H1 (cell line): ENCODE data around the gene SMYD3. TPM values are rescaled to one million over a fixed set of nuclear protein-coding genes. Genes with fewer than 3 reads are reported as not detected.

Experiments
- CTCF ChIA-PET: fragments of 300-600 bp; sonication (Branson Sonifier 250); formaldehyde crosslinking; loops from one replicate; lab custom pipeline; 2021; ENCODE audit not compliant: partially characterized antibody; lab: Charles Lee
- POLR2A ChIA-PET: fragments of 300-600 bp; sonication (Branson Sonifier 250); formaldehyde crosslinking; loops from one replicate; lab custom pipeline; 2021; ENCODE audit warnings: inconsistent platforms; ENCODE audit not compliant: partially characterized antibody; lab: Charles Lee
- DNase-seq, 2 experiments: peaks; one replicate each; pipeline versions ENCODE4 v3.0.0 to v3.0.0-alpha.2; 2010 to 2022; ENCODE audit warnings: low spot score in 2 of 2, low read depth in 1 of 2, mixed read lengths in 1 of 2
- FAIRE-seq: peaks from 2 replicates; lab custom pipeline; 2011; peaks lifted over from hg19 to GRCh38; lab: Jason Lieb, UNC
- H2AFZ ChIP-seq: 2 replicates; pipeline ENCODE4 v1.8.1; 2012; ENCODE audit warnings: low read length, inconsistent platforms
- H2AK5ac ChIP-seq: 2 replicates; pipeline ENCODE4 v1.6.1; 2013; ENCODE audit warnings: low read depth, low read length
- H2BK120ac ChIP-seq: replicated peaks from 2 replicates; pipeline ENCODE3; 2013; ENCODE audit warnings: low read depth, low read length, inconsistent platforms
- H2BK12ac ChIP-seq: 2 replicates; pipeline ENCODE4 v1.6.1; 2013; ENCODE audit warnings: low read depth, low read length
- H2BK15ac ChIP-seq: 2 replicates; pipeline ENCODE4 v1.6.1; 2013; ENCODE audit warnings: low read length
- H2BK20ac ChIP-seq: 2 replicates; pipeline ENCODE4 v1.6.1; 2013; ENCODE audit warnings: low read length
- H2BK5ac ChIP-seq: 2 replicates; pipeline ENCODE4 v1.6.1; 2013; ENCODE audit warnings: low read depth, low read length
- H3K14ac ChIP-seq: 2 replicates; pipeline ENCODE4 v1.6.1; 2013; ENCODE audit warnings: inconsistent platforms; ENCODE audit not compliant: insufficient read length
- H3K18ac ChIP-seq: 2 replicates; pipeline ENCODE4 v1.6.1; 2013; ENCODE audit warnings: low read length; ENCODE audit errors: extremely low read depth
- H3K23ac ChIP-seq: 2 replicates; pipeline ENCODE4 v1.6.1; 2013; ENCODE audit warnings: inconsistent platforms; ENCODE audit not compliant: insufficient read length
- H3K23me2 ChIP-seq: 2 replicates; pipeline ENCODE4 v1.6.1; 2013; ENCODE audit warnings: low read depth, low read length
- H3K27ac ChIP-seq: 2 replicates; pipeline ENCODE4 v1.6.1; 2011; ENCODE audit warnings: low read depth, low read length, inconsistent platforms
- H3K27me3 ChIP-seq, 4 experiments: replicated peaks in 1 of 4; 1 replicate in 1 of 4; 2 replicates in 3 of 4; pipeline versions ENCODE4 v1.6.1 to v1.8.1; 2011 to 2013; ENCODE audit warnings: low read length in 3 of 4, mild to moderate bottlenecking in 3 of 4, inconsistent platforms in 2 of 4, mixed read lengths in 2 of 4, moderate library complexity in 1 of 4; ENCODE audit not compliant: control insufficient read depth in 3 of 4, insufficient read depth in 3 of 4; ENCODE audit errors: extremely low read depth in 1 of 4
- H3K36me3 ChIP-seq, 4 experiments: 2 replicates each; pipeline versions ENCODE4 v1.6.1 to v1.8.1; 2011 to 2013; ENCODE audit warnings: mild to moderate bottlenecking in 4 of 4, low read length in 3 of 4, moderate library complexity in 2 of 4, control low read depth in 1 of 4, inconsistent platforms in 1 of 4; ENCODE audit not compliant: insufficient read depth in 4 of 4, control insufficient read depth in 2 of 4
- H3K4ac ChIP-seq: replicated peaks from 2 replicates; pipeline ENCODE3; 2013; ENCODE audit warnings: low read length, low read depth, mixed read lengths, inconsistent platforms; ENCODE audit not compliant: insufficient read length
- H3K4me1 ChIP-seq, 4 experiments: replicated peaks in 1 of 4; 1 replicate in 1 of 4; 2 replicates in 3 of 4; pipeline versions ENCODE4 v1.6.1 to v1.8.1; 2011 to 2013; ENCODE audit warnings: low read length in 3 of 4, inconsistent platforms in 2 of 4, mixed read lengths in 1 of 4; ENCODE audit not compliant: insufficient read depth in 4 of 4, control insufficient read depth in 3 of 4
- H3K4me2 ChIP-seq, 2 experiments: 2 replicates each; pipeline versions ENCODE4 v1.6.1 to v1.8.1; 2011 to 2013; ENCODE audit warnings: low read depth in 2 of 2, low read length in 2 of 2, control low read depth in 1 of 2, inconsistent platforms in 1 of 2, mild to moderate bottlenecking in 1 of 2; ENCODE audit not compliant: insufficient read depth in 1 of 2
- H3K4me3 ChIP-seq, 4 experiments: fragments of 200-600, 300-600 bp in 1 of 4; sonication (generic), shearing (Covaris generic), sonication (Bioruptor Twin) in 1 of 4; 2 replicates each; pipeline versions ENCODE4 v1.5.1 to v1.8.1; 2011 to 2016; ENCODE audit warnings: low read length in 4 of 4, low read depth in 3 of 4, control low read depth in 2 of 4, inconsistent platforms in 2 of 4, mild to moderate bottlenecking in 2 of 4, mixed read lengths in 1 of 4, moderate library complexity in 1 of 4; ENCODE audit not compliant: insufficient read depth in 2 of 4; ENCODE audit errors: extremely low read depth in 1 of 4
- H3K56ac ChIP-seq: replicated peaks from 2 replicates; pipeline ENCODE3; 2013; ENCODE audit warnings: low read depth, mild to moderate bottlenecking, mixed read lengths, low read length, inconsistent platforms; ENCODE audit not compliant: insufficient read length
- H3K79me1 ChIP-seq: 2 replicates; pipeline ENCODE4 v1.6.1; 2013; ENCODE audit warnings: low read depth, low read length, control low read depth
- H3K79me2 ChIP-seq, 2 experiments: 2 replicates each; pipeline versions ENCODE4 v1.6.1 to v1.8.1; 2012 to 2013; ENCODE audit warnings: low read length in 2 of 2, mild to moderate bottlenecking in 2 of 2, inconsistent platforms in 1 of 2; ENCODE audit not compliant: insufficient read depth in 2 of 2, control insufficient read depth in 1 of 2
- H3K9ac ChIP-seq, 4 experiments: replicated peaks in 1 of 4; 1 replicate in 1 of 4; 2 replicates in 3 of 4; pipeline versions ENCODE4 v1.6.1 to v1.8.1; 2011 to 2013; ENCODE audit warnings: low read depth in 3 of 4, low read length in 3 of 4, control low read depth in 2 of 4, mild to moderate bottlenecking in 2 of 4, moderate library complexity in 2 of 4, inconsistent platforms in 1 of 4; ENCODE audit errors: extremely low read depth in 1 of 4
- H3K9me3 ChIP-seq, 2 experiments: 2 replicates each; pipeline versions ENCODE4 v1.6.1 to v1.8.1; 2012 to 2013; ENCODE audit warnings: mild to moderate bottlenecking in 2 of 2, moderate library complexity in 2 of 2, control low read depth in 1 of 2, inconsistent platforms in 1 of 2, low read depth in 1 of 2, low read length in 1 of 2, mixed read lengths in 1 of 2; ENCODE audit not compliant: insufficient read depth in 2 of 2
- H4K20me1 ChIP-seq, 2 experiments: replicated peaks in 1 of 2; 2 replicates each; pipeline versions ENCODE3 to v1.8.1; 2011 to 2013; ENCODE audit warnings: inconsistent platforms in 2 of 2, low read length in 2 of 2, mild to moderate bottlenecking in 1 of 2; ENCODE audit not compliant: insufficient read depth in 2 of 2, control insufficient read depth in 1 of 2
- H4K5ac ChIP-seq: 2 replicates; pipeline ENCODE4 v1.6.1; 2013; ENCODE audit warnings: low read length, low read depth, mixed read lengths, inconsistent platforms; ENCODE audit not compliant: insufficient read length
- H4K8ac ChIP-seq: 2 replicates; pipeline ENCODE4 v1.8.0; 2013; ENCODE audit warnings: mild to moderate bottlenecking, moderate library complexity, low read length, inconsistent platforms; ENCODE audit not compliant: insufficient read depth; ENCODE audit errors: extremely low read depth
- H4K91ac ChIP-seq: replicated peaks from 2 replicates; pipeline ENCODE3; 2013; ENCODE audit warnings: low read length, mixed read lengths, inconsistent platforms; ENCODE audit not compliant: insufficient read length
- BRCA1 ChIP-seq: IDR thresholded peaks from 2 replicates; pipeline ENCODE4 v1.6.1; 2012; ENCODE audit warnings: low read depth, low read length, improper control_type of control experiment
- EGR1 ChIP-seq: IDR thresholded peaks from 2 replicates; pipeline ENCODE4 v1.6.1; 2011; ENCODE audit warnings: low read depth, low read length, borderline replicate concordance
- HDAC2 ChIP-seq, 2 experiments: fragments of 300-600 bp in 1 of 2; sonication (generic) in 1 of 2; IDR thresholded peaks; 2 replicates each; pipeline ENCODE4 v1.6.1; 2011 to 2012; ENCODE audit warnings: low read depth in 2 of 2, low read length in 2 of 2, mild to moderate bottlenecking in 2 of 2, moderate library complexity in 2 of 2, borderline replicate concordance in 1 of 2, inconsistent platforms in 1 of 2
- HDAC6 ChIP-seq: IDR thresholded peaks from one replicate; pipeline ENCODE4 v1.7.1; 2012; ENCODE audit warnings: low read depth, mild to moderate bottlenecking, inconsistent platforms, low read length, moderate library complexity
- NRF1 ChIP-seq: IDR thresholded peaks from 2 replicates; pipeline ENCODE4 v1.6.1; 2011; ENCODE audit warnings: mild to moderate bottlenecking, low read depth, low read length, improper control_type of control experiment
- POLR2A ChIP-seq, 2 experiments: IDR thresholded peaks; 1 replicate in 1 of 2; 2 replicates in 1 of 2; pipeline ENCODE4 v1.6.1; 2011; ENCODE audit warnings: low read depth in 2 of 2, low read length in 2 of 2, mild to moderate bottlenecking in 2 of 2; ENCODE audit errors: control extremely low read depth in 1 of 2
- RAD21 ChIP-seq, 2 experiments: IDR thresholded peaks in 1 of 2; conservative IDR thresholded peaks in 1 of 2; 2 replicates each; pipeline ENCODE4 v1.6.1; 2011; ENCODE audit warnings: low read depth in 2 of 2, low read length in 2 of 2, improper control_type of control experiment in 1 of 2, inconsistent platforms in 1 of 2, mild to moderate bottlenecking in 1 of 2, moderate library complexity in 1 of 2
- TAF1 ChIP-seq: IDR thresholded peaks from 2 replicates; pipeline ENCODE4 v1.6.1; 2011; ENCODE audit warnings: mild to moderate bottlenecking, low read depth, low read length
- TBP ChIP-seq: IDR thresholded peaks from 2 replicates; pipeline ENCODE4 v1.6.1; 2011; ENCODE audit warnings: low read depth, low read length, improper control_type of control experiment
- WGBS, 2 experiments: shearing (Covaris generic) in 1 of 2; methylation state at CpG; one replicate each; pipeline versions ENCODE4 v1.1.6 to v1.1.7; 2013 to 2015; ENCODE audit warnings: low lambda C conversion rate in 2 of 2, mixed read lengths in 2 of 2, inconsistent platforms in 1 of 2, low coverage in 1 of 2, missing lambda C conversion rate in 1 of 2; ENCODE audit not compliant: insufficient replicate concordance in 2 of 2, insufficient coverage in 1 of 2, insufficient read length in 1 of 2; ENCODE audit errors: extremely low coverage in 1 of 2, missing lambda C conversion rate in 1 of 2; 5-methylcytosine and 5-hydroxymethylcytosine counted together
- polyA plus RNA-seq, 7 experiments: library from polyadenylated mRNA; depleted of rRNA in 3 of 7; stranded (reverse) in 5 of 7; unstranded in 2 of 7; fragments of >200 nt in 5 of 7; fragments of 200-250 nt in 2 of 7; gene quantifications; 1 replicate in 5 of 7; 2 replicates in 1 of 7; 4 replicates in 1 of 7; pipeline versions ENCODE4 v1.2.1 to v1.2.3, GENCODE V29; 2011 to 2013; ENCODE audit warnings: missing spikeins in 2 of 7, mixed read lengths in 2 of 7
- total RNA-seq: library from RNA; stranded (reverse); fragmentation: NEBNext Ultra II Directional; extraction: Animal tissue kit (Norgen Biotek cat#: 25700); gene quantifications from 2 replicates; pipeline ENCODE4 v1.2.1, GENCODE V29; 2021

SMYD3 gene
- total and polyA plus RNA-seq, 2 of the 8 experiments (the other 6 are each of a cell fraction or from before 2014, with no cell fraction given), result 17.3 to 25.4 TPM

- 72% methylated on average over 9 of the region's 9 CpGs; no CpG with 5 or more reads in 1 of the 2 experiments for WGBS, 2 experiments
- H2BK15ac ChIP-seq, result no peak overlapping the region
- no peak overlapping the region for H4K91ac ChIP-seq
- H2BK12ac ChIP-seq, result no peak overlapping the region
- H3K79me2 ChIP-seq, result no peaks in the 10 kb centered on the region
- H2AFZ ChIP-seq, result no peak overlapping the region
- no peak overlapping the region for H3K56ac ChIP-seq
- H3K79me1 ChIP-seq, result no peaks in the 10 kb centered on the region
- no peak for DNase-seq
- H3K4ac ChIP-seq, result no peak overlapping the region
- H3K27me3 ChIP-seq, result no peaks in the 10 kb centered on the region
- no peak overlapping the region for H4K5ac ChIP-seq
- no peak overlapping the region for H3K18ac ChIP-seq
- H4K20me1 ChIP-seq, result no peaks in the 10 kb centered on the region
- no peak overlapping the region for H4K8ac ChIP-seq
- H2BK20ac ChIP-seq, result no peak overlapping the region
- ChIA-PET CTCF (interaction anchor here (0.6 to 1.3 kb wide), 2 partner anchors 292 to 641 kb away, joined by 3 to 5 read pairs; no protein-coding TSS in a partner anchor), POLR2A (no interaction called here)
- H3K9ac ChIP-seq, result no peak overlapping the region; a peak in 1 of 7 replicates
- no peak overlapping the region for H2AK5ac ChIP-seq
- H3K23me2 ChIP-seq, result no peaks in the 10 kb centered on the region
- H2BK5ac ChIP-seq, result no peak overlapping the region
- FAIRE-seq, result no peak
- no peak overlapping the region for H3K23ac ChIP-seq
- H3K36me3 ChIP-seq, result no peaks in the 10 kb centered on the region
- no peak overlapping the region for H2BK120ac ChIP-seq
- H3K9me3 ChIP-seq, result peaks cover 6% of the 10 kb centered on the region in 2 experiments; a peak in 2 of 4 replicates
- H3K27ac ChIP-seq, result no peak overlapping the region
- no peak overlapping the region for H3K4me2 ChIP-seq
- no peak overlapping the region for H3K14ac ChIP-seq
- no peak for TF ChIP-seq HDAC6
- TF ChIP-seq POLR2A (IDR thresholded peaks at IDR 0.05; ENCODE audit: control extremely low read depth in 1 of 2, low read depth in 2 of 2, low read length in 2 of 2), result no peak
- no peak for TF ChIP-seq TBP
- no peak for TF ChIP-seq NRF1
- TF ChIP-seq TAF1, result no peak
- TF ChIP-seq BRCA1, result no peak
- TF ChIP-seq RAD21 (IDR thresholded peaks at IDR 0.05 in 1 of 2, conservative IDR thresholded peaks at IDR 0.05 in 1 of 2; ENCODE audit: low read depth in 2 of 2, low read length in 2 of 2), result no peak
- no peak for TF ChIP-seq HDAC2 (IDR thresholded peaks at IDR 0.05; ENCODE audit: borderline replicate concordance in 1 of 2, low read depth in 2 of 2, low read length in 2 of 2)
- no peak for TF ChIP-seq EGR1
- no peak overlapping the region for H3K4me3 ChIP-seq
- H3K4me1 ChIP-seq, result no peaks in the 10 kb centered on the region
Measured at GRCh38 chr1:246114369-246114768, 392.7 kb downstream of the SMYD3 start.
